HCEC 1CT (cell line): ENCODE results near the gene EEFSEC.

Experiments
- DNase-seq: peaks from one replicate; pipeline ENCODE4 v3.0.0-alpha.2; 2017

EEFSEC gene

GRCh38 chr3:128420289-128420688 is 267.0 kb downstream of the EEFSEC start:
- no peak for DNase-seq

GRCh38 chr3:128420720-128421438 is 267.6 kb downstream of the EEFSEC start:
- DNase-seq, result no peak

- no peak for DNase-seq
These were observed 268.2 kb downstream of the EEFSEC start for GRCh38 chr3:128421439-128421836.

- DNase-seq, result no peak
These were observed 268.7 kb downstream of the EEFSEC start for GRCh38 chr3:128421966-128422365.

DNA sequence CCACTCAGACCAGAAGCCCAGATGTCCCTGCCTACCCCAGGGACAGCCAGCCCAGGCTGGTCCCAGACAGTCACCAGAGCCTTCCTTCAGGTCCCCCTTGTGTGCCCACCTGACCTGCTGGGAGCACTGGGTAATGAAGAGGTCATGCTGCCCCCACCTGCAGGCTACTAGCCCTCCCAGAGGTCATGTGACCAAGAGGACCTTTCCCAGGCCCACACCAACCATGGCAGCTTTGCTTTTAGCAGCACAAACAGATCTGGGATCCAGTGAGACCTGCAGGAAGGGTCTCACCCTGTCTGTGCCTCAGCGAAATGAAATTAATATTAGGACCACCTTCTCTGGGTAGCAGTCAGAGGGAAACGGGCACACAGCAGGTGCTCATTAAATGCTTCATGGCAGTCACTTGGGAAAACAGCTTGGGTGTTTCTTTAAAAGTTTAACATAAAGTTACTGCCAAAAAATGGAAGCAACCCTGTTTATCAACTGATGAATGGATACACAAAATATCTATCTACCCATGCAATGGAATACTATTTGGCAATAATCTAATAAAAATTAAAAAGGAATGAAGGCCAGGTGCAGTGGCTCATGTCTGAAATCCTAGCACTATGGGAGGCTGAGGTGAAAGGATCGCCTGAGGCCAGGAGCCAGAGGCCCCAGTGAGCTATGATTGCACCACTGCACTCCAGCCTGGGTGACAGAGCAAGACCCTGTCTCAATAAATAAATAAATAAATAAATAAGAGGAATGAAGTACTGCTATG is 269.7 kb downstream of the EEFSEC start:
- DNase-seq, result no peak

DNA sequence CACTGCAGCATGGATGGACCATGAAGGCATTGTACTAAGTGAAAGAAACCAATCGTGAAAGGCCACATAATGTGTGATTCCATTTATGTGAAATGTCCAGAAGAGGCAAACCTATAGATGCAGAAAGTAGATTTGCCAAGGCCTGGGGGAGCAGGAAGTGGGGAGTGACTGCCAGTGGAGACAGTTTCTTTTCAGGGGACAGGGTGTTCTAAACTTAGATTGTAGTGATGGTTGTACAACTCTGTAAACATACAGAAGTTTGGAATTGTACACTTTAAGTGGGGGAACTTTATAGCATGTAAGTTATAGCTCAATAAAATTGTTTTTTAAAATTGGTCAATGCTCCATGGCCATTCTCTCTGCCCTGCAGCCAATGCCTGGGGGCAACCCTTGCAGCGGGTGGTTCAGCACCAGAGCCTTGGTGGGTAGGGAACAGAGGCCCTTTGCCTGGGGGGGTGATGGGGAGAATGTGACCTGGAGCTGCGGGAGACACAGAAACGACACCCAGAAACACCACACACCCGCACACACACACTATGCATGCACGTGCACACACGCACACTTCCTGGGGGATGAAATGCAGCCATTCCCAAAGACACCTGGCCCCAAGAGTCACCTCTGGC is 270.4 kb downstream of the EEFSEC start:
- no peak for DNase-seq

GRCh38 chr3:128424508-128425069 is 271.3 kb downstream of the EEFSEC start:
- peak; percentile 76 for DNase-seq

DNA sequence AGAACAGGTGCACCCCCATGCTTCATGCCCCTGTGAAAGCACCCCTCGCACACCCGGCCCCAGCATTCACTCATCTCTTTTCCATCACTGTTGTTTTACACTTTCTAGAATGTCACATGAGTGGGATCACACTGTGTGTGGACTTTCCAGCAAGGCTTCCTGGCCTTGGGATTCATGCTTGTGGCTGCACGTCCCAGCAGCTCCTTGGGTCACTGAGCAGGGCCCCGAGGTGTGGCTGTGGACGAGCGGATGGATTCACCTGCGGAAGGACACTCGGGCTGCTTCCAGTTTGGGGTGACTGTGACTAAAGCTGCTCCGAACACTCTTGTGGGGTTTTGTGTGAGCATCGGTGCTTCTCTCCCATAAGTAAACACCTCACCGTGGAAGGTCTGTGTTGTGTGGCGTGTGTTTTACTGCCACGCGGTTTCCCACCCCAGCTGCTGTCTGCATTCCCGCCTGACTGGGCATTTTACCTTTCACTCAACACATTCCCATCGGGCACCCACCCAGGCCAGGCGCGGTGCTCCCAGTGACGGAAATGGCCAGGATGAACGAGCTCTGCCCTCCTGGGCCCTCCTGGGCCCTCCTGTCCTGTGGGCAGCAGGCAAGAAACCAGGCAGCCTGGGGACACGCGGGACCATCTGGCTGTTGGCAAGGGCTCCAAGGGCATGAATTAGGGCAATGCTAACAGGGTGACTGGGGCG is 272.0 kb downstream of the EEFSEC start:
- no peak for DNase-seq

DNA sequence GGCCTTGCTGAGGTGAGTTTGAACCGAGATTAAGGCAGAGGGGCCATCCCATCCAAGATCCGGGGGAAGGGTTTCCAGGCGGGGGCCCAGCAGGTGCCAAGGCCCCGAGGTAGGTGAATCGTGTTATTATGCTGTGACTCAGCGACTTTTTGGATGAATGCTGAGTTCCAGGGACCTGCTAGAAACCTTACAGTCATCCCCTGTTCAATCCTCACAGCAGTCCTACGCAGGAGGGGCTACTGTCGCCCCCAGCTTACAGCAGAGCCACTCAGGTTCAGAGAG is 272.5 kb downstream of the EEFSEC start:
- DNase-seq, result no peak

DNA sequence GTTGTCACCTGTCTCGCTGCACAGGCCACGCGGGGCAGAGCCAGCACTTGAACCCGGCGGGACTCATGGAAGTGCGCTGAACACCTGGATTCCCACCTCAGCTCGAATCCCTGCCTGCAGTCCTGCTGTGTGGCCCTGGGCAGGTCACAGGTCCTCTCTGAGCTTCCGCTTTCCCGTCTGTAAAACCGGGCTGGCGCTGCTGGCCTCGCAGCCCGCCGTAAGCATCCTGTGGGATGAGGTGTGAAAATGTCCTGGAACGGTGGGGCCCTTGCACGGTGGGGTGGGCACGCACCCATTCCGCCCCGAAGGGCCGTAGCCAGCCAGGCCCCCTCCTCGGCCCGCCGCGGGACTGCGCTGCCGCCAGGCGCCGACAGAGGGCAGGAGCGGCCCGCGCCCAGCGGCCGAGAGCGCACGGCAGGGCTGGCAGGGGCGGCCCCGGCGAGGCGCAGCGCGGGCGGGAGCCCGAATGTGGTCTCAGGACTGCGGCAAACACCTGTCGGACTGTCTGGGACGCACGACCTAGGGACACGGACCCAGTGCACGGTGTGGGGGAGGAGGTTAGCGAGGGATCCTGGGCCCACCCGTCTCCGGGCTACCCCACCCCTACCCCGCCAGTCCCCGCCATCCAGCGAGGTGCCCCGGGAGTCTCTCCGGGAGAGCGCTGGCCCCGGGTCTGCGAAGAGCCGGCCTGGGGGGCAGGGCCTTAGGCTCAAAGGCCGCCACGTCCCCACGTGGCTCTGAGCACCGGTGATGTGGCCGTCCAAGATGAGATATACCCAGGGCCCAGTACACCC is 273.0 kb downstream of the EEFSEC start:
- DNase-seq, result no peak

DNA sequence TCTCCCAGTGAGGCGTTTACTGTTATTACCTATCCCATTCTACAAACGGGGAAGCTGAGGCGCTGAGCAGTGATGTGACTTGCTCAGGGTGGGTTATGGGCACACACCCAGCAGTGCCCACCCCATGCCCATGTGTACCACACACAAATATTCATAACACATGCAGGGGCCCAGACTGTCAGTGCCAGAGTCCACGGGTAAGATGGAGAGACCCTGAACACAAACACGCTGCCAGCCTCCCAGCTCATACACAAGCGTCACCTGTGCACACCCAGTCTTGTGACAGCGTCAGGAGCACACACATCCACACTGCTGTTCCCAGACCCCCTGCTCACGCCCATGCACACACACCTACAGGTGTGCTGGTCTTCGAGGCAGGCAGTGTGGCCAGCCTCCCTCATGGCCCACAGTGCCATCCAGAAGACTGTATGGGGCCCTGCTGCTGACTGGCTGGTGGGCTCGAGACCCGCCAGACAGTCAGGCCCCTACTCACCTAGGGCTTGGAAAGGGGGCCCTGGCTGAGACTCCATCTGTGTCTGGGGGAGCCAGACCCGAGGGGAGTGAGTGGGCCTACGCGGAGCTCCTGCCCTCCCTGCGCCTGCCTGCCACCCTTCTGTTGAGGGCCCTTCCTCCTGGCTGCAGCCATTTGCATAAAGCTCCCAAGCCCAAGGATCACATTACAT is 274.0 kb downstream of the EEFSEC start:
- no peak for DNase-seq

DNA sequence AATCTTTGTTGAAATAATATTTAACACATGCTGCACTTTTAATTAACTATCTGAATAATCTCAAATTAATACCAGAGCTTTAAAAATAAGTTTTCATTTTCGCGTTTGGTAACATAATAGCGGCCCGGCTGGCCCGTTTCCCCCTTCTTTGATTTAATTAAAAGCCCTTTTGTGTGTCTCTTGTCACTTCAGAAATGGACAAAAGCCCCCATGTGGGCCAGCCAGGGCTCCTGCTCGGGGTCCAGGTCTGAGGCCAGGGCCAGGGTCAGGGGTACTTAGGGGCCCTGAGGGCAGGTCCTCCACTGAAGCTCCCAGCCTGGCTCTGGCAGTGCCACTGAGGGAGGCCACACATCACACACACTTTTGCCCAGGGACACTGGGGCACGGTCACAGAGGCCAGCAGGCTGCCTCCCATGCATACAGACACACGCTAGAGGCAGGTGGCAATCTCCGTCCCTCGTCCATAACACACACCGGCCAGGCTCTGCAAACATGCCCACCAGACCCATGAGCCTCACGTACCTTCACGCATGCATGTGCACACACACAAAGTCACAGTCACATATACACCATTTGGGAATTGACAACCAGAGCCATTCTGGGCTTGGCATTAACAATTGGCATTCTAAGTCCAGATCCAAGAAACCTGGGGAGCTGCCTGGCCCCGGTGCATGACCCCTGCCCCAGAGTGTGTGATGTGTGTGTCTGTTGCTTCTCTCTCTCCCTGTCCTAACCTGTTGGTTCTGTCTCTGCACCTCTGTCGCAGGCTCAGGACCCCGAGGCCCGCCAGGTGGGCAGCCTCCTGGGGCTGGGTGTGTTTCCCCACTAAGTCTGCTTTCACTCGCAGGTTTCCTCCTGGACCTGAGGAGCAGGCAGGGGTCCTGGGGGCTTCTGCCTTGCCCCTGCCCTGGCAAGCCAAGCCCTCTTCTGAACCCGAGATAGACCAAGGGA is 274.9 kb downstream of the EEFSEC start:
- no peak for DNase-seq

- DNase-seq, result no peak
These were observed 276.0 kb downstream of the EEFSEC start for GRCh38 chr3:128429275-128429674.

DNA sequence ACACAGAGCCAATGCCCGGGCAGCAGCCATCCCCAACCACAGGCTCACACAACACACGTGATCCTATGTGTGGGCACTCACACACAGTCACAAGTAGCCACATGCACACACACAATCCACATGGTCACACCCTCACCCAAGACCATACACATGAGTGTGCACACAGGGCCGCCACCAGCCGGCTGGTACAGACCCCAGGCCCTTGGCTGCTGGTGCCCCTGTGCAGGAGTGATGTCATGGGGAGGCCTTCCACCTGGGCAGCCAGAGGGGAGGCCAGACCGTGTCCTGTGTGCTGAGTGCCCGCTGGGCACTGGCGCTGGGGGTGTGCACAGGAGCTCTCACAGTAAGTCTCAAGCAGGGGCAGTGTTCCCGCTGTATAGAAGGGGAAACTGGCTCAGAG is 276.5 kb downstream of the EEFSEC start:
- DNase-seq, result no peak

DNA sequence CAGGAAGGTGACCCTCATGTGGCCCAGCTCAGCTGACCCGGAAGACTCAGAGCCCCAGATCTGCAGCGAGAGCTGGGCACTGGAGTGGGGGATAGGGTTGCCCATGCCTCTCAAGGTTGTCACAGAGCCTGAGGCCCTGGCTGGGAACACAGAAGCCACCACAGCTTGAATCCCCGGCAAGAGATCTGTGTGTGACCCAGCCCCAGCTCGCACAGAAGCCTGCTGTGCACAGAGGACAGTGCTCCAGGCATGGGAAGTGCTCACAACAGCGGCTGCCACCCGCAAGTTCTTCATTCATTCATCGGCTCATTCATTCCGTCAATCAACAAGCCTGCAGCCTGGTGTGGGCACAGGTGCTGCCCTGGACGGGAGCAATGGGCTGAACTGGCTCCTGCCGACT is 277.0 kb downstream of the EEFSEC start:
- DNase-seq, result no peak

GRCh38 chr3:128430731-128431130 is 277.4 kb downstream of the EEFSEC start:
- no peak for DNase-seq

- DNase-seq, result no peak
These were observed 278.6 kb downstream of the EEFSEC start for GRCh38 chr3:128431803-128432300.

- DNase-seq, result no peak
These were observed 279.2 kb downstream of the EEFSEC start for GRCh38 chr3:128432301-128432970.

- no peak for DNase-seq
These were observed 279.9 kb downstream of the EEFSEC start for GRCh38 chr3:128432971-128433836.
